ENCODE data around the gene KRTAP4-9.
"Not testable (repeated sequence)": the region's sequence is repeated elsewhere in the genome, so short reads cannot be mapped to it uniquely, and the experiment has no call there.

Gene KRTAP4-9

GRCh38 chr17:41133880-41134735 lies 28.9 kb downstream of the KRTAP4-9 start:
- no peak for DNase-seq

GRCh38 chr17:41139865-41140264 lies 34.7 kb downstream of the KRTAP4-9 start:
- DNase-seq = not testable (repeated sequence)

- no peak for DNase-seq
Observed at GRCh38 chr17:41140360-41141131, 35.4 kb downstream of the KRTAP4-9 start, which contains the start of gene KRTAP4-6. Gene KRTAP4-6 (minus strand): TSS chr17:41140544. CDS start chr17:41140487, 57 bp downstream.

- no peak for DNase-seq
Observed at GRCh38 chr17:41141361-41141760, 36.2 kb downstream of the KRTAP4-9 start.

- DNase-seq = no peak
Observed at GRCh38 chr17:41144846-41145245, 39.7 kb downstream of the KRTAP4-9 start.

GRCh38 chr17:41145261-41145660 lies 40.1 kb downstream of the KRTAP4-9 start:
- no peak for DNase-seq

GRCh38 chr17:41147531-41148204 lies 42.5 kb downstream of the KRTAP4-9 start:
- no peak for DNase-seq

- DNase-seq = not testable (repeated sequence)
Observed at GRCh38 chr17:41148971-41149651, 43.9 kb downstream of the KRTAP4-9 start.

GRCh38 chr17:41149652-41149985 lies 44.4 kb downstream of the KRTAP4-9 start, which contains the start of gene KRTAP4-5:
Gene KRTAP4-5 (minus strand): TSS chr17:41149825. CDS start chr17:41149767, 58 bp downstream.
- DNase-seq = no peak

GRCh38 chr17:41150026-41150425 lies 44.8 kb downstream of the KRTAP4-9 start:
- DNase-seq = no peak

- no peak for DNase-seq
Observed at GRCh38 chr17:41151525-41151924, 46.3 kb downstream of the KRTAP4-9 start.

- peak; percentile 78 for DNase-seq
Observed at GRCh38 chr17:41153856-41154255, 48.7 kb downstream of the KRTAP4-9 start.
